CD14-positive monocyte (primary cell): ENCODE measurements around the gene CEMP1. TPM values are rescaled to one million over a fixed set of nuclear protein-coding genes. Genes with fewer than 3 reads are reported as not detected.

Experiments used
- DNase-seq, 3 donors: peaks; one replicate each; pipeline ENCODE4 v3.0.0-alpha.2; 2011 to 2022
- H2AFZ ChIP-seq: 2 replicates; pipeline ENCODE4 v1.6.0; 2012; ENCODE audit warnings: mild to moderate bottlenecking, low read depth, low read length, inconsistent platforms; ENCODE audit not compliant: insufficient read depth, poor library complexity, severe bottlenecking
- H3K27ac ChIP-seq, 2 donors: 1 replicate in 1 of 2; 2 replicates in 1 of 2; pipeline ENCODE4 v1.5.1; 2012 to 2013; ENCODE audit warnings: low read length in 2 of 2, control low read depth in 1 of 2, inconsistent platforms in 1 of 2, low read depth in 1 of 2, mild to moderate bottlenecking in 1 of 2
- H3K27me3 ChIP-seq, 2 donors: one replicate each; pipeline versions ENCODE4 v1.6.0 to v1.6.1; 2011 to 2013; ENCODE audit warnings: low read length in 2 of 2; ENCODE audit not compliant: control insufficient read depth in 2 of 2, insufficient read depth in 2 of 2
- H3K36me3 ChIP-seq, 2 donors: replicated peaks in 1 of 2; 1 replicate in 1 of 2; 2 replicates in 1 of 2; pipeline versions ENCODE4 v1.5.1 to v1.6.1; 2012 to 2013; ENCODE audit warnings: low read length in 2 of 2, control low read depth in 1 of 2, inconsistent platforms in 1 of 2, mild to moderate bottlenecking in 1 of 2; ENCODE audit not compliant: insufficient read depth in 2 of 2, control insufficient read depth in 1 of 2
- H3K4me1 ChIP-seq, 2 donors: 1 replicate in 1 of 2; 2 replicates in 1 of 2; pipeline versions ENCODE4 v1.5.1 to v1.6.1; 2012 to 2013; ENCODE audit warnings: low read length in 2 of 2, control low read depth in 1 of 2, inconsistent platforms in 1 of 2, mild to moderate bottlenecking in 1 of 2, moderate library complexity in 1 of 2; ENCODE audit not compliant: insufficient read depth in 2 of 2, control insufficient read depth in 1 of 2
- H3K4me2 ChIP-seq: replicated peaks from 2 replicates; pipeline ENCODE3; 2012; ENCODE audit warnings: low read length, moderate library complexity, mild to moderate bottlenecking; ENCODE audit not compliant: poor library complexity, severe bottlenecking; ENCODE audit errors: extremely low read depth
- H3K4me3 ChIP-seq, 3 experiments: fragments of 200-600 bp in 1 of 3; sonication (generic) in 1 of 3; replicated peaks in 1 of 3; 1 replicate in 2 of 3; 2 replicates in 1 of 3; pipeline ENCODE4 v1.5.1; 2011 to 2013; ENCODE audit warnings: low read length in 3 of 3, mild to moderate bottlenecking in 3 of 3, control low read depth in 2 of 3, low read depth in 2 of 3, inconsistent platforms in 1 of 3, moderate library complexity in 1 of 3
- H3K79me2 ChIP-seq: 2 replicates; pipeline ENCODE4 v1.6.0; 2012; ENCODE audit warnings: mild to moderate bottlenecking, control low read depth, inconsistent platforms, low read length, moderate library complexity; ENCODE audit not compliant: insufficient read depth
- H3K9ac ChIP-seq: 2 replicates; pipeline ENCODE4 v1.6.0; 2017; ENCODE audit warnings: low read length, mild to moderate bottlenecking; ENCODE audit not compliant: insufficient read depth, poor library complexity, severe bottlenecking
- H3K9me3 ChIP-seq, 2 donors: replicated peaks in 1 of 2; 1 replicate in 1 of 2; 2 replicates in 1 of 2; pipeline versions ENCODE4 v1.5.1 to v1.6.1; 2012 to 2013; ENCODE audit warnings: low read length in 2 of 2, control low read depth in 1 of 2; ENCODE audit not compliant: control insufficient read depth in 1 of 2, insufficient read depth in 1 of 2
- H4K20me1 ChIP-seq: 2 replicates; pipeline ENCODE4 v1.6.0; 2012; ENCODE audit warnings: mild to moderate bottlenecking, low read length, control low read depth, moderate library complexity; ENCODE audit not compliant: insufficient read depth
- H3K27ac Mint-ChIP-seq, 7 donors: one replicate each; pipeline ENCODE4 v1.8.0; 2020; ENCODE audit warnings: mild to moderate bottlenecking in 7 of 7, mixed read lengths in 7 of 7, moderate library complexity in 6 of 7, inconsistent platforms in 2 of 7
- H3K27me3 Mint-ChIP-seq, 3 donors: one replicate each; pipeline ENCODE4 v1.8.0; 2021 to 2022; ENCODE audit warnings: low read depth in 3 of 3, mild to moderate bottlenecking in 3 of 3, mixed read lengths in 3 of 3, moderate library complexity in 3 of 3, inconsistent platforms in 1 of 3
- H3K36me3 Mint-ChIP-seq, 2 donors: one replicate each; pipeline ENCODE4 v1.8.0; 2020; ENCODE audit warnings: mixed read lengths in 2 of 2, inconsistent platforms in 1 of 2, mild to moderate bottlenecking in 1 of 2
- H3K4me1 Mint-ChIP-seq: one replicate; pipeline ENCODE4 v1.8.0; 2020; ENCODE audit warnings: mild to moderate bottlenecking, mixed read lengths
- H3K4me3 Mint-ChIP-seq, 2 donors: one replicate each; pipeline ENCODE4 v1.8.0; 2020; ENCODE audit warnings: mild to moderate bottlenecking in 2 of 2, mixed read lengths in 2 of 2, moderate library complexity in 1 of 2
- H3K9me3 Mint-ChIP-seq, 7 donors: one replicate each; pipeline ENCODE4 v1.8.0; 2020 to 2022; ENCODE audit warnings: mixed read lengths in 7 of 7, mild to moderate bottlenecking in 6 of 7, moderate library complexity in 6 of 7, inconsistent platforms in 2 of 7
- WGBS: methylation state at CpG from one replicate; pipeline ENCODE4 v1.1.5; 2013; ENCODE audit warnings: missing lambda C conversion rate; ENCODE audit not compliant: insufficient coverage; 5-methylcytosine and 5-hydroxymethylcytosine counted together
- intact Hi-C, 2 donors: fragments of 100-400 bp; cut with micrococcal nuclease; formaldehyde crosslinking; loops; one replicate each; pipeline versions ENCODE4 v1.15.0 to v1.15.1; 2023
- polyA plus RNA-seq, 3 donors: library from polyadenylated mRNA; depleted of rRNA in 1 of 3; unstranded in 2 of 3; stranded (reverse) in 1 of 3; fragments of 300-500 nt in 2 of 3; fragments of >200 nt in 1 of 3; fragmentation: Illumina TruSeq in 2 of 3; gene quantifications; 1 replicate in 2 of 3; 2 replicates in 1 of 3; pipeline ENCODE4 v1.2.3, GENCODE V29; 2012 to 2021
- TF ChIP-seq, protein P1 (sequence below): fragments of 200-600 bp; IDR thresholded peaks from one replicate; pipeline ENCODE4 v1.8.0; 2022; ENCODE audit warnings: antibody characterized with exemption, mild to moderate bottlenecking

CEMP1 gene
- polyA plus RNA-seq, 3 donors: 0.12 to 0.56 TPM; not detected in 1

DNA sequence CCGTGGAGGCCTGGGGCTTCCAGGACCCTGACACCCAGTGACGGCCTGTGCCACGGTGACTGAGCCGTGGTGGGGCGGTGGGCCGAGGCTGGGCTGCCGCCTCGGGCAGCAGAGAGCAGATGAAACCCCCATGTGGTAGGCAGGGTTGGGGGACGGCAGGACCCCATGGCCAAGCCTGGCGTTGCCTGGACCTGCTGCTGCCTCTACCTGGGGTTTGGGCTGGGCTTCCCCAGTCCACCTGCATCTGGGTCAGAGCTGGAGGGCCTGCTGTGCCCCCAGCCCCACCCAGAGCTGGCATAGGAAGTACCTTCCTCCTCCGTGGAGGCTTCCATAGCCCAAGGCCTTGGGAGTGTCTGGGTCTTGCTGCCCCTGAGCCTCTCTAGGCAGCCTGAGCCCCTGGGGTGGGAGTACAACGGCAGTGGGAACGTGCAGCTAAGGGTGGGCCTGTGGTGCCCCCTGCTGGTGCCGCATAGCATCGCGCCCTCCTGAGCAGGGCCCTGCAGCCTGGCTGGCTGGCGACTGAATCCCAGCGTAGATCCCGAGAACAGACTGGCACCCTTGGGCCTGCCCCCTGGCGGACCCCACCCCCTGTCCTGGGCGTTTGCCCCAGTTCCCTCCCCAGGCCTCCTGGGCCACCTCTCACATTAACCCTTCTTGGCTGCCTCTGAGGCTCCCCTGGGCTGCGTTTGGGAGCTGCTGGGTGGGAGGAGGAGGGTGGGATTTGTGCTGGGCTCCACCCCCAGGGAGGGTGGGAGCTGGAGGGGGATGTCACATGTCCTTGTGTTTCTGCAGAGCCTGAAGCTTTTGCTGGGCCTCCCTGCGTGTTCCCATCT is 30.1 kb downstream of the CEMP1 start:
- peaks cover 7% of the 10 kb centered on the region for H3K79me2 ChIP-seq
- Mint-ChIP-seq H3K4me3 (no peak overlapping the region), H3K9me3 (no peaks in the 10 kb centered on the region), H3K27ac (no peak overlapping the region), H3K36me3 (peaks cover 20 to 37% of the 10 kb centered on the region in 2 donors), H3K4me1 (peaks cover 22% of the 10 kb centered on the region), H3K27me3 (no peaks in the 10 kb centered on the region)
- no peak overlapping the region for H2AFZ ChIP-seq
- H3K4me1 ChIP-seq: peaks cover 31 to 36% of the 10 kb centered on the region in 2 donors
- 37% methylated on average over 20 of the region's 23 CpGs for WGBS
- TF ChIP-seq, protein P1, sequence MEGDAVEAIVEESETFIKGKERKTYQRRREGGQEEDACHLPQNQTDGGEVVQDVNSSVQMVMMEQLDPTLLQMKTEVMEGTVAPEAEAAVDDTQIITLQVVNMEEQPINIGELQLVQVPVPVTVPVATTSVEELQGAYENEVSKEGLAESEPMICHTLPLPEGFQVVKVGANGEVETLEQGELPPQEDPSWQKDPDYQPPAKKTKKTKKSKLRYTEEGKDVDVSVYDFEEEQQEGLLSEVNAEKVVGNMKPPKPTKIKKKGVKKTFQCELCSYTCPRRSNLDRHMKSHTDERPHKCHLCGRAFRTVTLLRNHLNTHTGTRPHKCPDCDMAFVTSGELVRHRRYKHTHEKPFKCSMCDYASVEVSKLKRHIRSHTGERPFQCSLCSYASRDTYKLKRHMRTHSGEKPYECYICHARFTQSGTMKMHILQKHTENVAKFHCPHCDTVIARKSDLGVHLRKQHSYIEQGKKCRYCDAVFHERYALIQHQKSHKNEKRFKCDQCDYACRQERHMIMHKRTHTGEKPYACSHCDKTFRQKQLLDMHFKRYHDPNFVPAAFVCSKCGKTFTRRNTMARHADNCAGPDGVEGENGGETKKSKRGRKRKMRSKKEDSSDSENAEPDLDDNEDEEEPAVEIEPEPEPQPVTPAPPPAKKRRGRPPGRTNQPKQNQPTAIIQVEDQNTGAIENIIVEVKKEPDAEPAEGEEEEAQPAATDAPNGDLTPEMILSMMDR: peak; percentile 99
- peak; percentile 71 to 77 (median 74) for DNase-seq
- H3K27me3 ChIP-seq: no peaks in the 10 kb centered on the region
- peaks cover 5% of the 10 kb centered on the region for H4K20me1 ChIP-seq
- H3K4me3 ChIP-seq: no peak overlapping the region
- peak overlapping the region; percentile 57 for H3K4me2 ChIP-seq
- peaks cover 20 to 29% of the 10 kb centered on the region in 2 donors for H3K36me3 ChIP-seq
- intact Hi-C loops: loop anchor here (5.0 to 10.0 kb wide), 6 partner anchors 34 to 346 kb away; partner anchors contain the start of genes ABCA3 (in 1 of the 2), CCNF (in 1 of the 2) and TRAF7 (in 1 of the 2)
- no peaks in the 10 kb centered on the region for H3K9me3 ChIP-seq
- H3K9ac ChIP-seq: no peak overlapping the region
- H3K27ac ChIP-seq: no peak overlapping the region

DNA sequence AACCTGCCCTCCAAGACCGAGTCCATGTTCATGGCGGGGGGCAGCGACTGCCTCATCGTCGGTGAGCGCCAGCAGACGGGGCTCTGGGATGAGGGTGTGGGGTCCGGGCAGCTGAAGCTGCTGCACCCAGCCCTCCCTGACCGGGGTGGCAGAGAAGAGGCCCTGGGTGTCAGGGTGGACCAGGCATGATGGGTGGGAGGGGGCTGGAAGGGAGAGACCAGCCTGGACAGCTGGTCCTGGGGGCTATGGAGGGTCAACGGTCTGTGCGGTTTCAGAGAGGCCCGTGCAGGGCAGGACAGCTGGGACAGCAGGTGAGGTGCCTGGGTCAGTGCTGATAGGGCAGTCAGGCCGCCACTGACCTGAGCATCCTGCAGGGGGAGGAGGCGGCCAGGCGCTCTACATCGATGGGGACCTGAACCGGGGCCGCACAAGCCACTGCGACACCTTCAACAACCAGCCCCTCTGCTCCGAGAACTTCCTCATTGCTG is 30.7 kb downstream of the CEMP1 start:
- WGBS: 90% methylated on average over 13 of the region's 20 CpGs
- Mint-ChIP-seq H3K27ac (peak overlapping the region in 1 of 7 donors; percentile 33), H3K27me3 (no peaks in the 10 kb centered on the region), H3K36me3 (peaks cover 23 to 40% of the 10 kb centered on the region in 2 donors), H3K4me3 (no peak overlapping the region), H3K9me3 (no peaks in the 10 kb centered on the region), H3K4me1 (peaks cover 18% of the 10 kb centered on the region)
- H3K9ac ChIP-seq: no peak overlapping the region
- H3K79me2 ChIP-seq: peaks cover 7% of the 10 kb centered on the region
- H3K27me3 ChIP-seq: no peaks in the 10 kb centered on the region
- intact Hi-C loops: loop anchor here (5.0 to 10.0 kb wide), 6 partner anchors 33 to 346 kb away; partner anchors contain the start of genes ABCA3 (in 1 of the 2), CCNF (in 1 of the 2) and TRAF7 (in 1 of the 2)
- H4K20me1 ChIP-seq: peaks cover 5% of the 10 kb centered on the region
- TF ChIP-seq, protein P1: no peak
- DNase-seq: no peak
- no peaks in the 10 kb centered on the region for H3K9me3 ChIP-seq
- no peak overlapping the region for H2AFZ ChIP-seq
- no peak overlapping the region for H3K4me3 ChIP-seq
- peaks cover 23 to 34% of the 10 kb centered on the region in 2 donors for H3K36me3 ChIP-seq
- no peak overlapping the region for H3K27ac ChIP-seq
- H3K4me1 ChIP-seq: peaks cover 27 to 30% of the 10 kb centered on the region in 2 donors
- H3K4me2 ChIP-seq: no peak overlapping the region
